ENCODE data around the gene PDS5A. TPM values are rescaled to one million over a fixed set of nuclear protein-coding genes. Genes with fewer than 3 reads are reported as not detected.

PDS5A gene
- total RNA-seq, 1 experiment from 2014 or later = 98.3 TPM

GRCh38 chr4:39908284-39908683 lies 69.4 kb downstream of the PDS5A start:
- peaks cover 8% of the 10 kb centered on the region; the same call in 1 of the 2 replicates for H4K20me1 ChIP-seq (ENCODE audit: insufficient read depth)
- no peak overlapping the region for H3K9ac ChIP-seq (ENCODE audit: low read length)
- no peak for TF ChIP-seq CBX3 (IDR thresholded peaks at IDR 0.05; ENCODE audit: low read depth)
- TF ChIP-seq TCF7L2 (IDR thresholded peaks at IDR 0.05; ENCODE audit: borderline replicate concordance, extremely low read depth, insufficient read depth, insufficient read length) = no peak
- TF ChIP-seq FOSL1 (IDR thresholded peaks at IDR 0.05; ENCODE audit: low read depth) = no peak
- TF ChIP-seq CTCF (IDR thresholded peaks at IDR 0.05 in 2 of 3, conservative IDR thresholded peaks at IDR 0.05 in 1 of 3; ENCODE audit: borderline replicate concordance in 1 of 3, insufficient read depth in 1 of 3, low read depth in 2 of 3, low read length in 2 of 3) = no peak
- TF ChIP-seq ZFX (IDR thresholded peaks at IDR 0.05) = no peak
- no peak for TF ChIP-seq ZBTB33 (IDR thresholded peaks at IDR 0.05; ENCODE audit: extremely low read depth, insufficient replicate concordance, low read length)
- TF ChIP-seq ELF1 (IDR thresholded peaks at IDR 0.05; ENCODE audit: borderline replicate concordance, low read depth) = no peak
- no peak for TF ChIP-seq SP1 (IDR thresholded peaks at IDR 0.05; ENCODE audit: low read depth)
- TF ChIP-seq SIN3A (IDR thresholded peaks at IDR 0.05; ENCODE audit: low read depth) = no peak
- TF ChIP-seq EGR1 (IDR thresholded peaks at IDR 0.05; ENCODE audit: low read depth) = no peak
- TF ChIP-seq ATF3 (IDR thresholded peaks at IDR 0.05) = no peak
- TF ChIP-seq POLR2A (IDR thresholded peaks at IDR 0.05; ENCODE audit: borderline replicate concordance, extremely low read depth, insufficient read depth, insufficient read length) = no peak
- no peak for TF ChIP-seq MAX (IDR thresholded peaks at IDR 0.05)
- TF ChIP-seq ZNF274 (IDR thresholded peaks at IDR 0.05; ENCODE audit: low read depth, low read length) = no peak
- no peak for TF ChIP-seq CEBPB (IDR thresholded peaks at IDR 0.05; ENCODE audit: low read depth)
- TF ChIP-seq POLR2AphosphoS5 (IDR thresholded peaks at IDR 0.05; ENCODE audit: low read depth, low read length) = no peak
- no peak for TF ChIP-seq EZH2 (IDR thresholded peaks at IDR 0.05)
- no peak for TF ChIP-seq EZH2phosphoT487 (IDR thresholded peaks at IDR 0.05; ENCODE audit: borderline replicate concordance)
- TF ChIP-seq JUND (IDR thresholded peaks at IDR 0.05) = no peak
- no peak for TF ChIP-seq RAD21 (IDR thresholded peaks at IDR 0.05; ENCODE audit: low read depth)
- H3K4me2 ChIP-seq (ENCODE audit: low read length) = no peak overlapping the region
- H3K9me3 ChIP-seq (ENCODE audit: control insufficient read depth in 1 of 2, insufficient read depth in 1 of 2, low read depth in 1 of 2, low read length in 2 of 2) = no peaks in the 10 kb centered on the region
- no peaks in the 10 kb centered on the region for H3K9me2 ChIP-seq (ENCODE audit: insufficient read depth)
- ATAC-seq (no peak), DNase-seq (ENCODE audit: low read depth, low spot score) (no peak)
- no peaks in the 10 kb centered on the region for H3K4me1 ChIP-seq (ENCODE audit: control insufficient read depth in 1 of 2, insufficient read depth in 2 of 2, low read length in 2 of 2)
- peaks cover 3 to 11% of the 10 kb centered on the region in 2 experiments; a peak in 2 of 4 replicates for H3K36me3 ChIP-seq (ENCODE audit: control insufficient read depth in 1 of 2, insufficient read depth in 2 of 2, low read length in 2 of 2)
- no TSS peak for BruUV-seq (replicated peaks)
- H3K79me2 ChIP-seq (ENCODE audit: insufficient read depth, low read length) = peaks cover 50% of the 10 kb centered on the region
- H3K4me3 ChIP-seq (replicated peaks in 1 of 2; ENCODE audit: low read depth in 1 of 2, low read length in 2 of 2) = no peak overlapping the region
- H3K27me3 ChIP-seq (ENCODE audit: insufficient read depth, low read length) = no peaks in the 10 kb centered on the region
- ChIA-PET CTCF (no interaction called here), RAD21 (ENCODE audit: low non-redundant PET in 1 of 2, low total read pairs in 2 of 2, uncharacterized antibody in 2 of 2, unreplicated experiment in 2 of 2) (no interaction called here), POLR2A (no interaction called here)
- intact Hi-C loops (cut with micrococcal nuclease) = no loop called here
- H2AFZ ChIP-seq (ENCODE audit: low read depth, low read length, poor library complexity, severe bottlenecking) = no peak overlapping the region
- H3K27ac ChIP-seq (ENCODE audit: low read depth, low read length) = no peak overlapping the region

All from HCT116 (cell line).